CD14-positive monocyte (primary cell): ENCODE data around the gene DAB2. TPM values are rescaled to one million over a fixed set of nuclear protein-coding genes. Genes with fewer than 3 reads are reported as not detected.
A peak's percentile ranks its signal among the peaks of the same experiment; 100 is the strongest.

ENCODE experiments used
- DNase-seq, 3 donors: peaks; one replicate each; pipeline ENCODE4 v3.0.0-alpha.2; 2011 to 2022
- H2AFZ ChIP-seq: 2 replicates; pipeline ENCODE4 v1.6.0; 2012; ENCODE audit warnings: mild to moderate bottlenecking, low read depth, low read length, inconsistent platforms; ENCODE audit not compliant: insufficient read depth, poor library complexity, severe bottlenecking
- H3K27ac ChIP-seq, 2 donors: 1 replicate in 1 of 2; 2 replicates in 1 of 2; pipeline ENCODE4 v1.5.1; 2012 to 2013; ENCODE audit warnings: low read length in 2 of 2, control low read depth in 1 of 2, inconsistent platforms in 1 of 2, low read depth in 1 of 2, mild to moderate bottlenecking in 1 of 2
- H3K27me3 ChIP-seq, 2 donors: one replicate each; pipeline versions ENCODE4 v1.6.0 to v1.6.1; 2011 to 2013; ENCODE audit warnings: low read length in 2 of 2; ENCODE audit not compliant: control insufficient read depth in 2 of 2, insufficient read depth in 2 of 2
- H3K36me3 ChIP-seq, 2 donors: replicated peaks in 1 of 2; 1 replicate in 1 of 2; 2 replicates in 1 of 2; pipeline versions ENCODE4 v1.5.1 to v1.6.1; 2012 to 2013; ENCODE audit warnings: low read length in 2 of 2, control low read depth in 1 of 2, inconsistent platforms in 1 of 2, mild to moderate bottlenecking in 1 of 2; ENCODE audit not compliant: insufficient read depth in 2 of 2, control insufficient read depth in 1 of 2
- H3K4me1 ChIP-seq, 2 donors: 1 replicate in 1 of 2; 2 replicates in 1 of 2; pipeline versions ENCODE4 v1.5.1 to v1.6.1; 2012 to 2013; ENCODE audit warnings: low read length in 2 of 2, control low read depth in 1 of 2, inconsistent platforms in 1 of 2, mild to moderate bottlenecking in 1 of 2, moderate library complexity in 1 of 2; ENCODE audit not compliant: insufficient read depth in 2 of 2, control insufficient read depth in 1 of 2
- H3K4me2 ChIP-seq: replicated peaks from 2 replicates; pipeline ENCODE3; 2012; ENCODE audit warnings: low read length, moderate library complexity, mild to moderate bottlenecking; ENCODE audit not compliant: poor library complexity, severe bottlenecking; ENCODE audit errors: extremely low read depth
- H3K4me3 ChIP-seq, 3 experiments: fragments of 200-600 bp in 1 of 3; sonication (generic) in 1 of 3; replicated peaks in 1 of 3; 1 replicate in 2 of 3; 2 replicates in 1 of 3; pipeline ENCODE4 v1.5.1; 2011 to 2013; ENCODE audit warnings: low read length in 3 of 3, mild to moderate bottlenecking in 3 of 3, control low read depth in 2 of 3, low read depth in 2 of 3, inconsistent platforms in 1 of 3, moderate library complexity in 1 of 3
- H3K79me2 ChIP-seq: 2 replicates; pipeline ENCODE4 v1.6.0; 2012; ENCODE audit warnings: mild to moderate bottlenecking, control low read depth, inconsistent platforms, low read length, moderate library complexity; ENCODE audit not compliant: insufficient read depth
- H3K9ac ChIP-seq: 2 replicates; pipeline ENCODE4 v1.6.0; 2017; ENCODE audit warnings: low read length, mild to moderate bottlenecking; ENCODE audit not compliant: insufficient read depth, poor library complexity, severe bottlenecking
- H3K9me3 ChIP-seq, 2 donors: replicated peaks in 1 of 2; 1 replicate in 1 of 2; 2 replicates in 1 of 2; pipeline versions ENCODE4 v1.5.1 to v1.6.1; 2012 to 2013; ENCODE audit warnings: low read length in 2 of 2, control low read depth in 1 of 2; ENCODE audit not compliant: control insufficient read depth in 1 of 2, insufficient read depth in 1 of 2
- H4K20me1 ChIP-seq: 2 replicates; pipeline ENCODE4 v1.6.0; 2012; ENCODE audit warnings: mild to moderate bottlenecking, low read length, control low read depth, moderate library complexity; ENCODE audit not compliant: insufficient read depth
- H3K27ac Mint-ChIP-seq, 7 donors: one replicate each; pipeline ENCODE4 v1.8.0; 2020; ENCODE audit warnings: mild to moderate bottlenecking in 7 of 7, mixed read lengths in 7 of 7, moderate library complexity in 6 of 7, inconsistent platforms in 2 of 7
- H3K27me3 Mint-ChIP-seq, 3 donors: one replicate each; pipeline ENCODE4 v1.8.0; 2021 to 2022; ENCODE audit warnings: low read depth in 3 of 3, mild to moderate bottlenecking in 3 of 3, mixed read lengths in 3 of 3, moderate library complexity in 3 of 3, inconsistent platforms in 1 of 3
- H3K36me3 Mint-ChIP-seq, 2 donors: one replicate each; pipeline ENCODE4 v1.8.0; 2020; ENCODE audit warnings: mixed read lengths in 2 of 2, inconsistent platforms in 1 of 2, mild to moderate bottlenecking in 1 of 2
- H3K4me1 Mint-ChIP-seq: one replicate; pipeline ENCODE4 v1.8.0; 2020; ENCODE audit warnings: mild to moderate bottlenecking, mixed read lengths
- H3K4me3 Mint-ChIP-seq, 2 donors: one replicate each; pipeline ENCODE4 v1.8.0; 2020; ENCODE audit warnings: mild to moderate bottlenecking in 2 of 2, mixed read lengths in 2 of 2, moderate library complexity in 1 of 2
- H3K9me3 Mint-ChIP-seq, 7 donors: one replicate each; pipeline ENCODE4 v1.8.0; 2020 to 2022; ENCODE audit warnings: mixed read lengths in 7 of 7, mild to moderate bottlenecking in 6 of 7, moderate library complexity in 6 of 7, inconsistent platforms in 2 of 7
- CTCF ChIP-seq: fragments of 200-600 bp; IDR thresholded peaks from one replicate; pipeline ENCODE4 v1.8.0; 2022; ENCODE audit warnings: antibody characterized with exemption, mild to moderate bottlenecking
- WGBS: methylation state at CpG from one replicate; pipeline ENCODE4 v1.1.5; 2013; ENCODE audit warnings: missing lambda C conversion rate; ENCODE audit not compliant: insufficient coverage; 5-methylcytosine and 5-hydroxymethylcytosine counted together
- intact Hi-C, 2 donors: fragments of 100-400 bp; cut with micrococcal nuclease; formaldehyde crosslinking; loops; one replicate each; pipeline versions ENCODE4 v1.15.0 to v1.15.1; 2023
- polyA plus RNA-seq, 3 donors: library from polyadenylated mRNA; depleted of rRNA in 1 of 3; unstranded in 2 of 3; stranded (reverse) in 1 of 3; fragments of 300-500 nt in 2 of 3; fragments of >200 nt in 1 of 3; fragmentation: Illumina TruSeq in 2 of 3; gene quantifications; 1 replicate in 2 of 3; 2 replicates in 1 of 3; pipeline ENCODE4 v1.2.3, GENCODE V29; 2012 to 2021

The DAB2 gene
- polyA plus RNA-seq, 3 donors: 0.98 to 4.8 (median 3.0) TPM

GRCh38 chr5:39411061-39411460, 13.7 kb downstream of the DAB2 start:
- H3K27me3 Mint-ChIP-seq: peaks cover 0 to 2% (median 0%) of the 10 kb centered on the region in 3 donors
- H3K4me3 Mint-ChIP-seq: peak overlapping the region in 1 of 2 donors; percentile 46
- H3K4me1 Mint-ChIP-seq: peaks cover 27% of the 10 kb centered on the region
- Histone ChIP-seq H3K9ac (no peak overlapping the region), H3K27me3 (no peaks in the 10 kb centered on the region), H4K20me1 (no peaks in the 10 kb centered on the region), H3K79me2 (no peaks in the 10 kb centered on the region), H2AFZ (no peak overlapping the region), H3K9me3 (no peaks in the 10 kb centered on the region), H3K27ac (peak overlapping the region in 1 of 2 donors; percentile 59), H3K4me1 (peaks cover 25 to 29% of the 10 kb centered on the region in 2 donors), H3K4me3 (peak overlapping the region in 1 of 3 experiments; percentile 31), H3K4me2 (peak overlapping the region; percentile 54), H3K36me3 (no peaks in the 10 kb centered on the region)
- DNase-seq: peak; percentile 55 to 83 (median 75)
- no peak for TF ChIP-seq CTCF
- peak overlapping the region; percentile 49 to 82 (median 66) for H3K27ac Mint-ChIP-seq
- intact Hi-C loops: loop anchor here in 1 of 2 donors (10.0 kb wide), 1 partner anchor 54 kb away; no protein-coding TSS in a partner anchor
- WGBS: no CpG with 5 or more reads among the region's 1 CpG
- no peaks in the 10 kb centered on the region for H3K9me3 Mint-ChIP-seq
- peaks cover 0 to 1% of the 10 kb centered on the region in 2 donors for H3K36me3 Mint-ChIP-seq

DNA sequence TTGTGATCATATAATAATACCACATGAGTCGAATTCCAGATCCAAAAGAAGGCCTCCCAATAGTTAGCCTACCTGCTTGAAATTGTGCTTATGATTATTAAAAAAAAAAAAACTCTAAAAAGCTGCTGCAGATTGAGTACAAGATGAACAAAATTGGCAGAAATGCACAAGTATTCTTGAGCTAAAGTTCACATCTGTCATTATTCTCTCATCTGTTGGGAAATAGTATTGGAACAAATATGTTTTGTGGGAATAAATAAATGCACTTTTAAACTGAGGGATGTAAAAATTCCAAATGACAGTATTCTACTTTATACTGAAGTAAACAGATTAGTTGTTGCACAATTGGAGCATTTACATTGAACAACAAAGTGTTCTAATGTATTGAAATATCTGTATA, 15.7 kb downstream of the DAB2 start:
- H3K27ac ChIP-seq: no peak overlapping the region
- no peak for TF ChIP-seq CTCF
- H3K4me3 ChIP-seq: no peak overlapping the region
- Mint-ChIP-seq H3K4me3 (no peak overlapping the region), H3K4me1 (peaks cover 27% of the 10 kb centered on the region), H3K36me3 (peaks cover 0 to 1% of the 10 kb centered on the region in 2 donors), H3K27me3 (peaks cover 0 to 2% (median 0%) of the 10 kb centered on the region in 3 donors), H3K27ac (no peak overlapping the region), H3K9me3 (no peaks in the 10 kb centered on the region)
- no peaks in the 10 kb centered on the region for H3K27me3 ChIP-seq
- no peaks in the 10 kb centered on the region for H3K79me2 ChIP-seq
- H2AFZ ChIP-seq: no peak overlapping the region
- H3K9me3 ChIP-seq: no peaks in the 10 kb centered on the region
- no CpG with 5 or more reads among the region's 1 CpG for WGBS
- H3K9ac ChIP-seq: no peak overlapping the region
- no peaks in the 10 kb centered on the region for H4K20me1 ChIP-seq
- no peak for DNase-seq
- H3K36me3 ChIP-seq: no peaks in the 10 kb centered on the region
- intact Hi-C loops: no loop called here
- peaks cover 25 to 29% of the 10 kb centered on the region in 2 donors for H3K4me1 ChIP-seq
- H3K4me2 ChIP-seq: no peak overlapping the region
